ENCODE measurements around the gene OR6C65.

DNA sequence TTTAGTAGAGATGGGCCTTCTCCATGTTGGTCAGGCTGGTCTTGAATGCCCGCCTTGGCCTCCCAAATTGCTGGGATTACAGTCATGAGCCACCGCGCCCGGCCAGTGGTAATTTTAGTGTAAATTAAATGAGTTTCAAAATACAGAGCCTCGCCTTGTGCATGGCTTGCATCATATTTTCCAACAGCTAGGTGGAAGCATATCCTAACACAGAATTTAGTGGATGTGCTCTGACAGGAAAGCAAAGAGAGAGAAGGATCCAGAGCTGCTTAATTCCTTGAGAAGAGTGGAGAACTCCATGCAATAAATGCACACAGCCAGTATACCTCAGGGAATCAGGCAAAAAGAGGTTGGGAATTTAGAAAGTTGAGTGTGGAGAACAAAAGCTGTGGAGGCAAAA, 46.0 kb downstream of the OR6C65 start:
- TF ChIP-seq FOXK2 (IDR thresholded peaks at IDR 0.05) (no peak), SP1 (IDR thresholded peaks at IDR 0.05) (no peak)

All from HEK293T (cell line).